Liver (tissue), 9 donors: Measurements from ENCODE around the gene LAT. TPM values are rescaled to one million over a fixed set of nuclear protein-coding genes. Genes with fewer than 3 reads are reported as not detected.

Experiments
- DNase-seq: peaks from one replicate; pipeline ENCODE4 v3.0.0-alpha.2; 2017; ENCODE audit warnings: low spot score
- H3K27ac ChIP-seq, 2 donors: one replicate each; pipeline ENCODE4 v1.7.0; 2013; ENCODE audit warnings: inconsistent platforms in 2 of 2, low read length in 2 of 2, control low read depth in 1 of 2, low read depth in 1 of 2, mild to moderate bottlenecking in 1 of 2
- H3K27me3 ChIP-seq, 4 donors: one replicate each; pipeline versions ENCODE4 v1.6.1 to v1.7.0; 2013; ENCODE audit warnings: low read length in 3 of 4, inconsistent platforms in 1 of 4, mild to moderate bottlenecking in 1 of 4, moderate library complexity in 1 of 4; ENCODE audit not compliant: control insufficient read depth in 4 of 4, insufficient read depth in 4 of 4
- H3K36me3 ChIP-seq, 4 donors: one replicate each; pipeline versions ENCODE4 v1.6.1 to v1.7.0; 2013; ENCODE audit warnings: low read length in 3 of 4, mild to moderate bottlenecking in 3 of 4, low read depth in 1 of 4, moderate library complexity in 1 of 4; ENCODE audit not compliant: control insufficient read depth in 4 of 4, insufficient read depth in 3 of 4
- H3K4me1 ChIP-seq, 4 donors: one replicate each; pipeline versions ENCODE4 v1.6.1 to v1.7.0; 2013; ENCODE audit warnings: low read length in 3 of 4, mild to moderate bottlenecking in 3 of 4, moderate library complexity in 1 of 4; ENCODE audit not compliant: control insufficient read depth in 4 of 4, insufficient read depth in 4 of 4
- H3K4me3 ChIP-seq, 3 donors: one replicate each; pipeline versions ENCODE4 v1.6.1 to v1.7.0; 2013; ENCODE audit warnings: low read length in 3 of 3, control low read depth in 1 of 3, low read depth in 1 of 3, mild to moderate bottlenecking in 1 of 3
- H3K9ac ChIP-seq, 2 donors: one replicate each; pipeline ENCODE4 v1.7.0; 2013; ENCODE audit warnings: low read length in 2 of 2, mild to moderate bottlenecking in 2 of 2, moderate library complexity in 2 of 2, control low read depth in 1 of 2, low read depth in 1 of 2
- H3K9me3 ChIP-seq, 4 donors: one replicate each; pipeline versions ENCODE4 v1.6.1 to v1.7.0; 2013; ENCODE audit warnings: low read length in 3 of 4; ENCODE audit not compliant: control insufficient read depth in 4 of 4
- ATF3 ChIP-seq: IDR thresholded peaks from 2 replicates; pipeline ENCODE4 v1.6.1; 2016; ENCODE audit warnings: antibody characterized with exemption
- CTCF ChIP-seq: fragments of 150-350 bp; IDR thresholded peaks from 2 replicates; pipeline ENCODE4 v1.5.1; 2017; ENCODE audit warnings: improper control_type of control experiment, low read depth, low read length; ENCODE audit not compliant: missing input control
- EGR1 ChIP-seq, 2 donors: IDR thresholded peaks; 2 replicates each; pipeline ENCODE4 v1.6.1; 2016 to 2018; ENCODE audit warnings: antibody characterized with exemption in 2 of 2, low read depth in 2 of 2
- FOXA2 ChIP-seq: IDR thresholded peaks from 2 replicates; pipeline ENCODE4 v1.6.1; 2016; ENCODE audit warnings: antibody characterized with exemption
- GABPA ChIP-seq, 2 donors: IDR thresholded peaks in 1 of 2; conservative IDR thresholded peaks in 1 of 2; 2 replicates each; pipeline ENCODE4 v1.6.1; 2016; ENCODE audit warnings: antibody characterized with exemption in 2 of 2, mild to moderate bottlenecking in 1 of 2, moderate library complexity in 1 of 2
- HNF4A ChIP-seq, 2 donors: conservative IDR thresholded peaks; 2 replicates each; pipeline ENCODE4 v1.6.1; 2016; ENCODE audit warnings: antibody characterized with exemption in 2 of 2, mild to moderate bottlenecking in 2 of 2
- HNF4G ChIP-seq: IDR thresholded peaks from 2 replicates; pipeline ENCODE4 v1.6.1; 2016; ENCODE audit warnings: antibody characterized with exemption
- JUND ChIP-seq, 2 donors: IDR thresholded peaks; 2 replicates each; pipeline ENCODE4 v1.6.1; 2016; ENCODE audit warnings: antibody characterized with exemption in 2 of 2
- MAX ChIP-seq: IDR thresholded peaks from 2 replicates; pipeline ENCODE4 v1.6.1; 2016; ENCODE audit warnings: antibody characterized with exemption
- NR2F2 ChIP-seq: IDR thresholded peaks from 2 replicates; pipeline ENCODE4 v1.6.1; 2016; ENCODE audit warnings: antibody characterized with exemption
- RAD21 ChIP-seq, 2 donors: IDR thresholded peaks; 2 replicates each; pipeline ENCODE4 v1.6.1; 2016; ENCODE audit warnings: antibody characterized with exemption in 2 of 2, mild to moderate bottlenecking in 2 of 2
- REST ChIP-seq: IDR thresholded peaks from 2 replicates; pipeline ENCODE4 v1.6.1; 2016; ENCODE audit warnings: antibody characterized with exemption, mild to moderate bottlenecking
- SP1 ChIP-seq: IDR thresholded peaks from 2 replicates; pipeline ENCODE4 v1.6.1; 2018; ENCODE audit warnings: antibody characterized with exemption, mild to moderate bottlenecking
- TAF1 ChIP-seq: conservative IDR thresholded peaks from 2 replicates; pipeline ENCODE4 v1.6.1; 2016; ENCODE audit warnings: antibody characterized with exemption, mild to moderate bottlenecking
- YY1 ChIP-seq: IDR thresholded peaks from 2 replicates; pipeline ENCODE4 v1.6.1; 2016; ENCODE audit warnings: antibody characterized with exemption, mild to moderate bottlenecking
- ZBTB33 ChIP-seq: IDR thresholded peaks from 2 replicates; pipeline ENCODE4 v1.6.1; 2016; ENCODE audit warnings: antibody characterized with exemption
- WGBS: extraction: QIAGEN DNeasy Blood & Tissue Kit; methylation state at CpG from one replicate; pipeline ENCODE4 v1.1.7; 2013; 5-methylcytosine and 5-hydroxymethylcytosine counted together
- polyA plus RNA-seq, 2 donors: library from polyadenylated mRNA; stranded (reverse) in 1 of 2; unstranded in 1 of 2; fragments of 200-250 nt in 1 of 2; fragments of >200 nt in 1 of 2; fragmentation: Nextera tagmentation in 1 of 2; extraction: Ambion mirVana in 1 of 2; gene quantifications; one replicate each; pipeline versions ENCODE4 v1.2.1 to v1.2.3, GENCODE V29; 2013 to 2015
- total RNA-seq, 2 donors: library from RNA; depleted of rRNA; stranded (reverse); fragments of >200 nt; gene quantifications; one replicate each; pipeline ENCODE4 v1.2.3, GENCODE V29; 2014
- donor health status: healthy.
- donor health status: healthy.
- donor health status: healthy.
- donor health status: healthy.
- donor health status: healthy.

Gene LAT
- total and polyA plus RNA-seq, 4 donors = 1.3 to 2.3 (median 1.6) TPM

- Histone ChIP-seq H3K27me3 (no peaks in the 10 kb centered on the region), H3K9me3 (peaks cover 0 to 3% (median 0%) of the 10 kb centered on the region in 4 donors), H3K4me3 (no peak overlapping the region), H3K27ac (no peak overlapping the region), H3K4me1 (no peaks in the 10 kb centered on the region), H3K36me3 (peaks cover 7 to 51% (median 11%) of the 10 kb centered on the region in 4 donors), H3K9ac (no peak overlapping the region)
- no peak for DNase-seq
- 95% methylated on average over 11 of the region's 11 CpGs for WGBS
- no peak for TF ChIP-seq RAD21 (IDR thresholded peaks at IDR 0.05)
- no peak for TF ChIP-seq REST
- no peak for TF ChIP-seq FOXA2
- no peak for TF ChIP-seq TAF1
- no peak for TF ChIP-seq CTCF
- TF ChIP-seq YY1 = no peak
Observed at GRCh38 chr16:28982949-28983348, 1.9 kb upstream of the LAT start.

- Histone ChIP-seq H3K4me1 (no peaks in the 10 kb centered on the region), H3K27me3 (no peaks in the 10 kb centered on the region), H3K27ac (no peak overlapping the region), H3K9ac (no peak overlapping the region), H3K4me3 (no peak overlapping the region), H3K9me3 (peaks cover 0 to 3% (median 0%) of the 10 kb centered on the region in 4 donors), H3K36me3 (peaks cover 7 to 51% (median 11%) of the 10 kb centered on the region in 4 donors)
- no peak for DNase-seq
- TF ChIP-seq ZBTB33 (no peak), HNF4G (no peak), RAD21 (IDR thresholded peaks at IDR 0.05) (no peak), SP1 (no peak), YY1 (no peak), GABPA (IDR thresholded peaks at IDR 0.05 in 1 of 2, conservative IDR thresholded peaks at IDR 0.05 in 1 of 2) (no peak), NR2F2 (no peak), EGR1 (IDR thresholded peaks at IDR 0.05; ENCODE audit: low read depth in 2 of 2) (no peak), CTCF (no peak), MAX (no peak), FOXA2 (no peak), ATF3 (no peak), JUND (IDR thresholded peaks at IDR 0.05) (no peak), REST (no peak), HNF4A (conservative IDR thresholded peaks at IDR 0.05) (no peak)
- WGBS = 96% methylated on average over 18 of the region's 18 CpGs
Observed at GRCh38 chr16:28983644-28984043, 1.2 kb upstream of the LAT start.
